Left cardiac atrium (tissue), 4 donors: ENCODE measurements around the gene PAM16. TPM values are rescaled to one million over a fixed set of nuclear protein-coding genes. Genes with fewer than 3 reads are reported as not detected.

Experiments used
- ATAC-seq, 2 donors: fragments of 200-7000 bp; cut with Tn5 transposase; one replicate each; pipeline ENCODE4 v1.9.1; 2020; ENCODE audit warnings: mild to moderate bottlenecking in 2 of 2, moderate library complexity in 2 of 2
- DNase-seq: peaks from one replicate; pipeline ENCODE4 v3.0.0-alpha.2; 2020
- intact Hi-C, 2 donors: fragments of 100-400 bp; cut with DNase I; formaldehyde crosslinking; loops; one replicate each; pipeline versions ENCODE4 v1.14.1 to v1.15.1; 2022 to 2023
- total RNA-seq, 2 donors: library from RNA; stranded (reverse); fragmentation: NEBNext Ultra II Directional; extraction: Animal tissue kit (Norgen Biotek cat#: 25700); gene quantifications; one replicate each; pipeline ENCODE4 v1.2.1, GENCODE V29; 2021
- donor health status: DM: no; HTN: yes; CAD: no.
- donor health status: DM: no; HTN: yes; CAD: no; lungs with severe emphysema.
- donor health status: DM: yes; HTN: yes; CAD: no.
- donor health status: Dilated cardiomyopathy.

PAM16 gene
- total RNA-seq, 2 donors from 2014 or later, result 51.0 to 64.3 TPM

- intact Hi-C loops, result no loop called here
- DNase-seq, result no peak
- ATAC-seq, result no peak
Measured at GRCh38 chr16:4373356-4373908, 22.3 kb upstream of the PAM16 start.

GRCh38 chr16:4372578-4373355 lies 21.6 kb upstream of the PAM16 start:
- DNase-seq, result peak; percentile 65
- peak in 1 of 2 donors; percentile 28 for ATAC-seq
- intact Hi-C loops, result no loop called here

GRCh38 chr16:4372001-4372577 lies 21.0 kb upstream of the PAM16 start:
- intact Hi-C loops, result no loop called here
- ATAC-seq, result peak; percentile 1 to 5

GRCh38 chr16:4371357-4372000 lies 20.4 kb upstream of the PAM16 start, which contains the start of gene VASN:
Gene VASN, plus strand, starts transcription at chr16:4371848. Its CDS starts 9,030 bp downstream, at chr16:4380878.
- DNase-seq, result peak; percentile 83
- intact Hi-C loops, result no loop called here
- peak; percentile 65 to 76 for ATAC-seq

More at GRCh38 chr16:4372001-4372577, 21.0 kb upstream of the PAM16 start:
- DNase-seq, result no peak

GRCh38 chr16:4370570-4371356 lies 19.6 kb upstream of the PAM16 start:
- peak; percentile 83 for DNase-seq
- intact Hi-C loops, result no loop called here
- ATAC-seq, result peak; percentile 16 to 42

GRCh38 chr16:4370151-4370550 lies 19.0 kb upstream of the PAM16 start:
- intact Hi-C loops, result no loop called here
- ATAC-seq, result no peak
- no peak for DNase-seq

- no peak for ATAC-seq
- no peak for DNase-seq
- intact Hi-C loops, result no loop called here
Measured at GRCh38 chr16:4369007-4369733, 18.0 kb upstream of the PAM16 start.

- intact Hi-C loops, result no loop called here
Measured at GRCh38 chr16:4367393-4367856, 16.3 kb upstream of the PAM16 start.

GRCh38 chr16:4366016-4366415 lies 14.9 kb upstream of the PAM16 start:
- intact Hi-C loops, result no loop called here

More at GRCh38 chr16:4367393-4367856, 16.3 kb upstream of the PAM16 start:
- ATAC-seq (no peak), DNase-seq (no peak)

GRCh38 chr16:4365615-4366014 lies 14.5 kb upstream of the PAM16 start:
- DNase-seq (no peak), ATAC-seq (no peak)
- intact Hi-C loops, result no loop called here

More at GRCh38 chr16:4366016-4366415, 14.9 kb upstream of the PAM16 start:
- DNase-seq, result no peak
- ATAC-seq, result no peak

GRCh38 chr16:4365014-4365406 lies 13.9 kb upstream of the PAM16 start:
- intact Hi-C loops, result no loop called here
- ATAC-seq (no peak), DNase-seq (no peak)

GRCh38 chr16:4364196-4365013 lies 13.3 kb upstream of the PAM16 start:
- no peak for ATAC-seq

GRCh38 chr16:4362476-4363135 lies 11.5 kb upstream of the PAM16 start:
- DNase-seq (no peak), ATAC-seq (no peak)
- intact Hi-C loops, result no loop called here

More at GRCh38 chr16:4364196-4365013, 13.3 kb upstream of the PAM16 start:
- no peak for DNase-seq
- intact Hi-C loops, result no loop called here

- no peak for ATAC-seq
- intact Hi-C loops, result no loop called here
Measured at GRCh38 chr16:4361944-4362311, 10.8 kb upstream of the PAM16 start.

GRCh38 chr16:4361033-4361943 lies 10.2 kb upstream of the PAM16 start:
- no peak for ATAC-seq
- intact Hi-C loops, result no loop called here
- no peak for DNase-seq

More at GRCh38 chr16:4361944-4362311, 10.8 kb upstream of the PAM16 start:
- DNase-seq, result no peak

- no peak for DNase-seq
Measured at GRCh38 chr16:4360538-4361021, 9.5 kb upstream of the PAM16 start.

More at GRCh38 chr16:4360538-4361021, 9.5 kb upstream of the PAM16 start:
- intact Hi-C loops, result no loop called here
- ATAC-seq, result peak in 1 of 2 donors; percentile 13
